Stimulated activated naive B cell treated with anti-CD40 and anti-IgM and Interleukin-4, amounts not matched to agents 10 μg/mL and 1 μg/mL and 100 μg/mL, for 72 hours (primary cell): ENCODE results near the gene LGALS7B.
"Not testable (repeated sequence)": the region's sequence is repeated elsewhere in the genome, so short reads cannot be mapped to it uniquely, and the experiment has no call there.

Source experiments
- ATAC-seq, 2 donors: fragments of 150-1000 bp; cut with Tn5 transposase; replicated peaks; 2 replicates each; pipeline ENCODE4 v1.10.0; 2021; ENCODE audit warnings: moderate library complexity in 1 of 2
- DNase-seq: peaks from one replicate; pipeline ENCODE4 v3.0.0; 2021
- H3K27ac Mint-ChIP-seq: one replicate; pipeline ENCODE4 v1.8.0; 2022; ENCODE audit warnings: mild to moderate bottlenecking, mixed read lengths
- H3K27me3 Mint-ChIP-seq, 2 donors: one replicate each; pipeline ENCODE4 v1.8.0; 2022; ENCODE audit warnings: mixed read lengths in 2 of 2
- H3K36me3 Mint-ChIP-seq, 2 donors: one replicate each; pipeline ENCODE4 v1.8.0; 2022; ENCODE audit warnings: mixed read lengths in 2 of 2, mild to moderate bottlenecking in 1 of 2
- H3K4me1 Mint-ChIP-seq, 2 donors: one replicate each; pipeline ENCODE4 v1.8.0; 2022; ENCODE audit warnings: mixed read lengths in 2 of 2, mild to moderate bottlenecking in 1 of 2
- H3K4me3 Mint-ChIP-seq, 2 donors: one replicate each; pipeline ENCODE4 v1.8.0; 2022; ENCODE audit warnings: mild to moderate bottlenecking in 2 of 2, mixed read lengths in 2 of 2, moderate library complexity in 1 of 2
- H3K9me3 Mint-ChIP-seq, 2 donors: one replicate each; pipeline ENCODE4 v1.8.0; 2022; ENCODE audit warnings: mixed read lengths in 2 of 2, mild to moderate bottlenecking in 1 of 2

Gene LGALS7B

GRCh38 chr19:38760805-38761517 lies 28.0 kb upstream of the LGALS7B start:
- not testable (repeated sequence) for H3K27ac Mint-ChIP-seq, DNase-seq, H3K4me1 Mint-ChIP-seq, H3K4me3 Mint-ChIP-seq, H3K36me3 Mint-ChIP-seq, H3K9me3 Mint-ChIP-seq, ATAC-seq, H3K27me3 Mint-ChIP-seq

GRCh38 chr19:38761884-38762389 lies 27.1 kb upstream of the LGALS7B start:
- not testable (repeated sequence) for DNase-seq, H3K9me3 Mint-ChIP-seq, H3K4me3 Mint-ChIP-seq, H3K36me3 Mint-ChIP-seq, H3K27ac Mint-ChIP-seq, H3K4me1 Mint-ChIP-seq, H3K27me3 Mint-ChIP-seq, ATAC-seq

- ATAC-seq (no peak), DNase-seq (no peak)
- H3K4me1 Mint-ChIP-seq = peaks cover 5 to 7% of the 10 kb centered on the region in 2 donors
- no peak overlapping the region for H3K27ac Mint-ChIP-seq
- H3K4me3 Mint-ChIP-seq = no peak overlapping the region
- no peaks in the 10 kb centered on the region for H3K9me3 Mint-ChIP-seq
- H3K27me3 Mint-ChIP-seq = no peaks in the 10 kb centered on the region
- H3K36me3 Mint-ChIP-seq = no peaks in the 10 kb centered on the region
Measured at GRCh38 chr19:38763795-38764220, 25.2 kb upstream of the LGALS7B start.

- Mint-ChIP-seq H3K9me3 (no peaks in the 10 kb centered on the region), H3K27me3 (no peaks in the 10 kb centered on the region), H3K36me3 (no peaks in the 10 kb centered on the region), H3K4me1 (peaks cover 9 to 13% of the 10 kb centered on the region in 2 donors), H3K27ac (no peak overlapping the region), H3K4me3 (no peak overlapping the region)
- DNase-seq (no peak), ATAC-seq (no peak)
Measured at GRCh38 chr19:38765214-38765613, 23.8 kb upstream of the LGALS7B start.

GRCh38 chr19:38766276-38767047 lies 22.5 kb upstream of the LGALS7B start:
- no peak for DNase-seq
- Mint-ChIP-seq H3K36me3 (no peaks in the 10 kb centered on the region), H3K4me1 (peaks cover 9 to 13% of the 10 kb centered on the region in 2 donors), H3K9me3 (no peaks in the 10 kb centered on the region), H3K27me3 (no peaks in the 10 kb centered on the region), H3K27ac (no peak overlapping the region), H3K4me3 (no peak overlapping the region)
- no peak for ATAC-seq

GRCh38 chr19:38769635-38770211 lies 19.3 kb upstream of the LGALS7B start:
- ATAC-seq (peak; percentile 87 to 93), DNase-seq (peak; percentile 84)
- peak overlapping the region; percentile 90 for H3K27ac Mint-ChIP-seq
- peak overlapping the region; percentile 75 to 83 for H3K4me3 Mint-ChIP-seq
- H3K9me3 Mint-ChIP-seq = no peaks in the 10 kb centered on the region
- no peaks in the 10 kb centered on the region for H3K27me3 Mint-ChIP-seq
- peaks cover 4 to 7% of the 10 kb centered on the region in 2 donors for H3K4me1 Mint-ChIP-seq
- no peaks in the 10 kb centered on the region for H3K36me3 Mint-ChIP-seq

GRCh38 chr19:38770228-38770948 lies 18.6 kb upstream of the LGALS7B start:
- H3K4me1 Mint-ChIP-seq, H3K36me3 Mint-ChIP-seq, H3K27me3 Mint-ChIP-seq, H3K27ac Mint-ChIP-seq, DNase-seq, H3K9me3 Mint-ChIP-seq: not testable (repeated sequence)
- ATAC-seq = peak; percentile 17 to 22
- peak overlapping the region; percentile 75 to 83 for H3K4me3 Mint-ChIP-seq

- not testable (repeated sequence) for H3K27me3 Mint-ChIP-seq, H3K36me3 Mint-ChIP-seq, H3K4me1 Mint-ChIP-seq, H3K4me3 Mint-ChIP-seq, H3K9me3 Mint-ChIP-seq, H3K27ac Mint-ChIP-seq, DNase-seq
- peak; percentile 82 to 84 for ATAC-seq
Measured at GRCh38 chr19:38770949-38771275, 18.1 kb upstream of the LGALS7B start.

GRCh38 chr19:38771569-38771968 lies 17.4 kb upstream of the LGALS7B start:
- not testable (repeated sequence) for H3K9me3 Mint-ChIP-seq, H3K4me1 Mint-ChIP-seq, H3K4me3 Mint-ChIP-seq, DNase-seq, H3K27me3 Mint-ChIP-seq, ATAC-seq, H3K27ac Mint-ChIP-seq, H3K36me3 Mint-ChIP-seq

GRCh38 chr19:38773469-38774177 lies 15.4 kb upstream of the LGALS7B start, which contains the start of gene LGALS7:
Gene LGALS7, minus strand, starts transcription at chr19:38773517. Its CDS starts 25 bp downstream, at chr19:38773492.
- ATAC-seq (no peak), DNase-seq (no peak)
- Mint-ChIP-seq H3K9me3 (no peaks in the 10 kb centered on the region), H3K36me3 (no peaks in the 10 kb centered on the region), H3K4me3 (no peak within 1 kb of the TSS), H3K27ac (no peak within 1 kb of the TSS), H3K27me3 (peaks cover 0 to 2% of the 10 kb centered on the region in 2 donors), H3K4me1 (peaks cover 4 to 7% of the 10 kb centered on the region in 2 donors)

- ATAC-seq (no peak), DNase-seq (no peak)
- Mint-ChIP-seq H3K27ac (no peak overlapping the region), H3K27me3 (peaks cover 0 to 5% of the 10 kb centered on the region in 2 donors), H3K4me3 (no peak overlapping the region), H3K36me3 (no peaks in the 10 kb centered on the region), H3K4me1 (peaks cover 2 to 5% of the 10 kb centered on the region in 2 donors), H3K9me3 (no peaks in the 10 kb centered on the region)
Measured at GRCh38 chr19:38774181-38774950, 14.6 kb upstream of the LGALS7B start.

GRCh38 chr19:38778733-38779132 lies 10.3 kb upstream of the LGALS7B start:
- DNase-seq (no peak), ATAC-seq (no peak)
- Mint-ChIP-seq H3K27ac (no peak overlapping the region), H3K4me3 (no peak overlapping the region), H3K4me1 (peaks cover 0 to 1% of the 10 kb centered on the region in 2 donors), H3K9me3 (no peaks in the 10 kb centered on the region), H3K27me3 (peaks cover 6 to 10% of the 10 kb centered on the region in 2 donors), H3K36me3 (no peaks in the 10 kb centered on the region)

GRCh38 chr19:38780443-38780842 lies 8.6 kb upstream of the LGALS7B start:
- peaks cover 0 to 1% of the 10 kb centered on the region in 2 donors for H3K4me1 Mint-ChIP-seq

More at GRCh38 chr19:38780443-38780842, 8.6 kb upstream of the LGALS7B start:
- Mint-ChIP-seq H3K9me3 (no peaks in the 10 kb centered on the region), H3K27me3 (peaks cover 6 to 10% of the 10 kb centered on the region in 2 donors), H3K4me3 (no peak overlapping the region), H3K27ac (no peak overlapping the region), H3K36me3 (no peaks in the 10 kb centered on the region)
- ATAC-seq (no peak), DNase-seq (no peak)
